ENCODE measurements around the gene ADARB2. TPM values are rescaled to one million over a fixed set of nuclear protein-coding genes. Genes with fewer than 3 reads are reported as not detected.

ADARB2 gene
- total and polyA plus RNA-seq, 7 donors = 0.05 to 0.39 (median 0.15) TPM; not detected in 2

GRCh38 chr10:1688531-1688930, 48.8 kb downstream of the ADARB2 start:
- Histone ChIP-seq H3K9me3 (no peaks in the 10 kb centered on the region), H3K4me1 (no peaks in the 10 kb centered on the region), H3K4me3 (no peak overlapping the region), H3K27me3 (ENCODE audit: insufficient read depth in 3 of 3, low read length in 2 of 3) (peaks cover 0 to 4% (median 0%) of the 10 kb centered on the region in 3 donors), H3K36me3 (ENCODE audit: insufficient read depth in 1 of 2, low read depth in 1 of 2) (no peaks in the 10 kb centered on the region), H3K27ac (no peak overlapping the region)
- intact Hi-C loops (cut with DNase I) = no loop called here
- WGBS, 3 donors = 78 to 79% (median 79%) methylated on average over 7 of the region's 7 CpGs
- no peak for ATAC-seq
- no peak for DNase-seq
- TF ChIP-seq CTCF (IDR thresholded peaks at IDR 0.05) = no peak

GRCh38 chr10:1687623-1688150, 49.6 kb downstream of the ADARB2 start:
- intact Hi-C loops (cut with DNase I) = no loop called here
- H3K4me3 ChIP-seq = no peak overlapping the region
- H3K36me3 ChIP-seq (ENCODE audit: insufficient read depth in 1 of 2, low read depth in 1 of 2) = no peaks in the 10 kb centered on the region
- peaks cover 0 to 4% (median 0%) of the 10 kb centered on the region in 3 donors for H3K27me3 ChIP-seq (ENCODE audit: insufficient read depth in 3 of 3, low read length in 2 of 3)
- no peak for ATAC-seq
- DNase-seq = no peak
- TF ChIP-seq CTCF (IDR thresholded peaks at IDR 0.05) = no peak
- H3K27ac ChIP-seq = no peak overlapping the region
- 66 to 74% (median 69%) methylated on average over 9 of the region's 9 CpGs for WGBS, 3 donors
- no peaks in the 10 kb centered on the region for H3K9me3 ChIP-seq
- H3K4me1 ChIP-seq = no peaks in the 10 kb centered on the region

- Histone ChIP-seq H3K27me3 (ENCODE audit: insufficient read depth in 3 of 3, low read length in 2 of 3) (peaks cover 0 to 4% (median 0%) of the 10 kb centered on the region in 3 donors), H3K4me3 (no peak overlapping the region), H3K27ac (no peak overlapping the region), H3K36me3 (ENCODE audit: insufficient read depth in 1 of 2, low read depth in 1 of 2) (no peaks in the 10 kb centered on the region), H3K4me1 (no peaks in the 10 kb centered on the region), H3K9me3 (no peaks in the 10 kb centered on the region)
- DNase-seq = no peak
- 77 to 84% (median 81%) methylated on average over 5 of the region's 5 CpGs for WGBS, 3 donors
- intact Hi-C loops (cut with DNase I) = no loop called here
- TF ChIP-seq CTCF (IDR thresholded peaks at IDR 0.05) = no peak
- ATAC-seq = no peak
These were observed 50.1 kb downstream of the ADARB2 start for GRCh38 chr10:1687190-1687589.

- no peaks in the 10 kb centered on the region for H3K9me3 ChIP-seq
- DNase-seq (no peak), ATAC-seq (no peak)
- intact Hi-C loops (cut with DNase I) = no loop called here
- no peaks in the 10 kb centered on the region for H3K4me1 ChIP-seq
- H3K4me3 ChIP-seq = no peak overlapping the region
- TF ChIP-seq CTCF (IDR thresholded peaks at IDR 0.05) = no peak
- H3K27me3 ChIP-seq (ENCODE audit: insufficient read depth in 3 of 3, low read length in 2 of 3) = peaks cover 0 to 4% (median 0%) of the 10 kb centered on the region in 3 donors
- 54 to 60% (median 59%) methylated on average over 9 of the region's 9 CpGs for WGBS, 3 donors
- H3K36me3 ChIP-seq (ENCODE audit: insufficient read depth in 1 of 2, low read depth in 1 of 2) = no peaks in the 10 kb centered on the region
- no peak overlapping the region for H3K27ac ChIP-seq
These were observed 50.9 kb downstream of the ADARB2 start for GRCh38 chr10:1686491-1686749.
